PC-9 (cell line): ENCODE measurements around the gene WT1.

Experiments
- CTCF ChIP-seq: fragments of 200-600 bp; sonication (generic); conservative IDR thresholded peaks from 2 replicates; pipeline ENCODE4 v1.6.1; 2017; ENCODE audit warnings: mixed run types, antibody characterized with exemption, mild to moderate bottlenecking, moderate library complexity
- EZH2 ChIP-seq: fragments of 200-600 bp; sonication (generic); IDR thresholded peaks from 2 replicates; pipeline ENCODE4 v1.8.0; 2017; ENCODE audit warnings: antibody characterized with exemption, low read depth

GRCh38 chr11:32386770-32387377, 48.5 kb downstream of the WT1 start:
- TF ChIP-seq CTCF (no peak), EZH2 (no peak)
